T-helper 22 cell (primary cell): ENCODE measurements around the gene RHEX.
A peak's percentile ranks its signal among the peaks of the same experiment; 100 is the strongest.

ENCODE experiments used
- DNase-seq: peaks from one replicate; pipeline ENCODE4 v3.0.0-alpha.2; 2020; ENCODE audit warnings: low read depth

RHEX gene

GRCh38 chr1:206097381-206097780, 44.4 kb downstream of the RHEX start:
- no peak for DNase-seq

- DNase-seq = no peak
Measured at GRCh38 chr1:206098242-206098919, 45.4 kb downstream of the RHEX start.

GRCh38 chr1:206100226-206100815, 47.3 kb downstream of the RHEX start:
- no peak for DNase-seq

- DNase-seq = no peak
Measured at GRCh38 chr1:206101351-206102045, 48.5 kb downstream of the RHEX start.

GRCh38 chr1:206102292-206102936, 49.4 kb downstream of the RHEX start:
- no peak for DNase-seq

- DNase-seq = no peak
Measured at GRCh38 chr1:206103979-206104378, 51.0 kb downstream of the RHEX start.

- no peak for DNase-seq
Measured at GRCh38 chr1:206105464-206105995, 52.6 kb downstream of the RHEX start.

GRCh38 chr1:206106328-206107167, 53.6 kb downstream of the RHEX start:
- peak; percentile 34 for DNase-seq

GRCh38 chr1:206107168-206107544, 54.2 kb downstream of the RHEX start:
- no peak for DNase-seq

- DNase-seq = no peak
Measured at GRCh38 chr1:206108635-206109034, 55.7 kb downstream of the RHEX start.

- DNase-seq = no peak
Measured at GRCh38 chr1:206109718-206110117, 56.7 kb downstream of the RHEX start.

GRCh38 chr1:206110161-206110560, 57.2 kb downstream of the RHEX start:
- no peak for DNase-seq

- DNase-seq = no peak
Measured at GRCh38 chr1:206110820-206111219, 57.8 kb downstream of the RHEX start.

- no peak for DNase-seq
Measured at GRCh38 chr1:206111271-206111927, 58.4 kb downstream of the RHEX start.

- DNase-seq = no peak
Measured at GRCh38 chr1:206112600-206113301, 59.8 kb downstream of the RHEX start.

- DNase-seq = no peak
Measured at GRCh38 chr1:206114692-206115640, 62.0 kb downstream of the RHEX start.

- no peak for DNase-seq
Measured at GRCh38 chr1:206115791-206116190, 62.8 kb downstream of the RHEX start.

GRCh38 chr1:206116191-206116872, 63.4 kb downstream of the RHEX start:
- DNase-seq = no peak

- no peak for DNase-seq
Measured at GRCh38 chr1:206116873-206117150, 63.8 kb downstream of the RHEX start.
